AG08396 (cell line): ENCODE measurements around the gene AOAH.
A peak's percentile ranks its signal among the peaks of the same experiment; 100 is the strongest.

ENCODE experiments used
- DNase-seq: peaks from one replicate; pipeline ENCODE4 v3.0.0; 2012; ENCODE audit warnings: low spot score, mixed read lengths

AOAH gene

GRCh38 chr7:36546331-36546730 lies 178.0 kb downstream of the AOAH start:
- no peak for DNase-seq

GRCh38 chr7:36545291-36545690 lies 179.0 kb downstream of the AOAH start:
- no peak for DNase-seq

GRCh38 chr7:36538126-36538525 lies 186.2 kb downstream of the AOAH start:
- DNase-seq: no peak

DNA sequence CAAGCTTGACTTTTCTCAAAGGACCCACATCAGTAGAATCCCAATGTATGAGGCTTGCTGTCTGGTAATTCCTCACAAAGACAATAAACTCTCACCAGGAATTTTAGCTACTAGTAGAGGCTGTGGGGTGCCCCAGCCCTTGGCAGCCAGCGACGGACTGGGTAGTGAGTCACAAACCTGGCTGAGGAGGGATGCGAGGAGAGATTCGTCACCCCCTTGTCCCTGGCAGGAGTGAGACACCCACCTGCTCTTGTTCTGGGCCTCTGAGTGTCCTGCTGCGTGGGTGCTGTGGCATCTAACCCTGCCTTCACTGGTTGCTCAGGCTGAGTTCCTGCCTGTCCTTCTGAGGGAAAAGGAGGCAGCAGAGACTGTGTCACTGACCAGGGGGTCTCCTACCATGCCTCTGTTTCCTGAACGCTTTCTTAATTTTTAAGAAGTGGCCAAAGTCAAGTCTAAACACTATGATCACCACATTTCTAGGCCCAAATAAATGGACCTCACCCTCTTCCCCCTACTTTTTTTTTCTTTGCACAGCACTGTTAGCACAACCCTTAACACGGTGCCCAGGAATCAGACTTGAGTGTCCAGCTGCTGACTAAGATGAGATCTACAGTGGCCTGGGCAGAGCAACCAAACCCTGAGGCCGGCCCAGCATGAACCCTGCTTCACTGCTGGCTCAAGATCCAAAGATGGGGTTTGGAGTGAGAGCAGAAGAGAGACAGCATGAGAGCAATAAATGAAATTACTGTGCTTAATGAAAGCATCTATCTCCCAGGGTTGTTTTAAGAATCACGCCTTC lies 188.2 kb downstream of the AOAH start:
- no peak for DNase-seq

GRCh38 chr7:36533717-36534116 lies 190.6 kb downstream of the AOAH start:
- DNase-seq: no peak

DNA sequence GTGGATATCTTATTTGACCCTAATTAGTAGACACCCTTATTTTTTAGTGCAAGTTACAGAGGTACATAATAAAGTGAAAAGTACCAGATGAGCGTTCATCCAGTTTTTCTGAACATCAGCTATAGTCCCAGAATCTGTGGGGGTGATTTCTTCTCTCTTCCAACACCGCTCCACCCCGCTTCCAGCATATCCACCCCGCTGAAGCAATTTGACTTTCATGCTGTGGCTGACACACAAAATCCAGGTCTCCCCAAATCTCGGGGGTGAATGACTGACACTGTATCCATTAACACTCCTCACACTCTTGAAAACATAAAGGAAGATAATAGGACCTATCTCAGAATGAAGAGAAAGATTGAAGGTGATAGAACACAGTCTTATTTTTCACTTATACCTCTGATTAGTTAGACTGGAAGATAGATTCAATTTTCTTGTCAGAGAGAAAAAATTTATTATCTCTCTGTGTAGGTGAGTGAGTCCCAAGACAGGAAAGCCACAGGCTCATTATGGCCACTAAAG lies 191.3 kb downstream of the AOAH start:
- no peak for DNase-seq

DNA sequence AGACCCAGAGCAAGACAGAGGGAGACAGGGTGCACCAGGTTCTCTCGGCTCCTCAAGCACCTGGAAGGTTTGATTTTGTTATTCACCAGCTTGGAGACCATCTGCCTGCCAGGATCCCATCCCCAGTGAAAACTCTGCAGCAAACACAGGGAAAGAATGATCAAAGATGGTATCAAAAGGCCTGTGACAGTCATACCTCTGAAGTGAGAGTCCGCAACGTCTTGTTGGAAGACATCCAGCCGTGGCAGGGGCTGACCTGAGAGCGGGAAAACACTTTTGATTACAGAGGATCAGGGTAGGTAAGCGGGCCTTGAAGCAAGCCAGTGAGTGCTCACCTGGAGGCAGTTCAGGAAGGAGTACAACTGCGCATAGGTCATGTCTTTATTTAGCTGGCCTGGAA lies 192.3 kb downstream of the AOAH start:
- no peak for DNase-seq

DNA sequence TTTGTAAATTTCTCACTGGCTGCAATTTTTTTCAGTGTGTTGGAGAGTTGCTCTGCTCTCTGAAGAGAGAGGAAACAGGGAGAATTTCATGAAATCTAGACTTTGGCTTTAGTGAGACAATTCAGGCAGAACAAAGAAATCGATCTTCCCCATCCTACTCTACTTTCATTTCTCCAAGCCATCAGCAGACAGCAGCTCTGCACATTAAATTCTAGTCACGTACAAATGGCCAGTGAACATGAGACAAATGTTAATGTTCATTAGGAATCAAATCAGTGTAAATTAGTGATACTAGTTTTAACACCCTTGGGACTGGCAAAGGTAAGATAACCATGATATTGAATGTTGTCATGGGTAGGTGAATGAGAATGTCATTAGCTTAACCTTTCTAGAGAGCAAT lies 193.8 kb downstream of the AOAH start:
- no peak for DNase-seq

DNA sequence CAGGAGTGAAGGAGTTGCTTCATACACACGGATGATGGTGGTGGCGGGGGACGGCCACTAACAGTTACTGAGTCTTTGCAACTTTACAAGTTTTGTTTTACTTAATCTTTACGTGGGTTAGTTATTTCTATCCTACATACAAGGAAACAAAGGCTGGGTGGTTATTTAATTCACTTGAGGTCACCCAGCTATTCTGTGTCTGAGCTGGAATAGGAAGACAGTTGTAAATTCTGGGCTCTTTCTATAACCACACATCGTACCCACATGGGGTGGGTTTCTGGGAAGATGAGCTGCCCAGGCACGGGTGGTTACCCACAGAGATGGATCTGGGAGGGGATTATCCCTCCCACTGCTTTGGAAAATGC lies 196.8 kb downstream of the AOAH start:
- DNase-seq: no peak

DNA sequence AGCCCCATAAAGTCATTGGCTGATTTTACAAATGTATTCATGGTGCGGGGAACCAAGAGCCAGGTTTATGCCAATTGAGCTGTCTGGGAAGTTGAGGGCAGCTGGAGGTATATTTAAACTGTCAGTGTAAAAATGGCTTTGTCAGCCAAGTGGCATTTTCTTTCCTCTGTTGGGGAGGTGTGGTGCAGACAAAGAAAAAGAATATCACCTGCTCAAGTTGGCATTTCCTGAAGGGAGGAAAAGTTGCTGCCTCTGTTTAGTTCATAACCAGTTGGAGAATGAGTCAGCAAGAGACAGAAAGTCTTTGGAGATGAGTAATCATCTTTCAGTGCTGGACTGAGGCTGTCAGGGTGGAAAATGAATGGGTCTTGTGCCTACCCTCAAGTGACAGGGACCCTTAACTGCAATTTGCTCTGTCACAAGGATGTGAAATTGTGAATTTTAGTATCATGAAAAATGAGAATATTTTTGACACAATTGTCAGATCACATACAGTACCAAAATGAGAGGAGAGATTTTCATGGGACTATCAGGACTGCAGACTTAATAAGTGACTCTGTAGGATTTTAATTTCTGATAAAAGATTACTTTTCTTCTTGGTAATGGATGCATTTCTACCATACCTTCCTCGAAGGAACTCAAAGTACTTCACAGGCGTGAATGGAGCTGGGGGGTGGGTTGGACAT lies 197.3 kb downstream of the AOAH start:
- DNase-seq: peak; percentile 59

DNA sequence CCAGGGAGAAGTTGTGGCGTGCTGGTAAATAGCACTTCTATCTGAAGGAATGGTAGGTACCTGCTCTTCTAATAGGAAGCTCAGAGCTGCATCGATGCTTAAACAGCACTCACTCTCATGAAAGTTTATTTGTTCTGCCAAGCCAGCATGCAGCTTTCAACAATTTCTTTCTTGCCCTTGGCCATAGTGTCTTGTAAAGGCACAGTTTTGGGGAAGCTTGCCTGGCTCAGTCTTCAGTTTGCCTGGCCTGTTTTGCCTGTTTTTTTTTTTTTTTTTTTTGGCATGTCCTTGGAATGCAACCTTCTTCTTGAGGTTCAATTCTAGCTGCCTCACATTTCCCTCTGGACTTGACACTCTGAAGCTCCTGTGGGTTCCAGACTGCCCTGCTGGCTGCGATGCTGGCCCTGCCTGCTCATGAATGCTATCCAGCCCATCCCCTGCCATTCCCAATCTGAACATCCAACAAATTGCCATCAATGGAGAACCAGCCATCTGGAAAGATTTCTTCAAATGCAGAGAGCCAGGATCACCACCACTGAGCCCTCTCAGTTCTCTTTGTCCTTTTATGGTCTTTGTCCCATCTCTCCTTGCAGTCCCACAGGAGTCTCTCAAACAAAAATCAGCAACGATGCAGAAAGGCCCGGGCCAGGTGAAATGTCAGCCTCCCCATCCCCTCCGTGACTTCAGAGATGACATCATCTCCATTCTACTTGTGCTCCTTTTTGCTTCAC lies 200.8 kb downstream of the AOAH start:
- no peak for DNase-seq

- DNase-seq: no peak
These were observed 201.8 kb downstream of the AOAH start for GRCh38 chr7:36522453-36523007.

DNA sequence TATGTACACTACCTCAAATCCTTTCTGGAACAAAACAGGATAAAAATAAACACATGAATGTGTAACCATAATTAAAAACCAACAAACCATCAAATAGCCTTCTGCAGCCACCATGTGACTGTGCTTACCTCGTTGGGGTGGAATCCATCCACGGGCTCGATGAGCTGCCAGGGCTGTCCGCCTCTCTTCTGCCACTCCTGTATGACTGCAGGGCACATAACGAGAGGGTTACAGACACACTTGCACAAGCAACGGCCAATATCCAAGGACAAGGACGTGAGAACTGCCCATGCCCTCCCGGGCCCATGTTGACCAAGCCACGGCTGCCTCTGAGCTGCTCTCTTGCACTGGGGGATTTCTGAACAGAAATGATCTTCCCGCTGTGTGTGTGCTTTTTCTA lies 202.4 kb downstream of the AOAH start:
- no peak for DNase-seq

GRCh38 chr7:36521133-36521532 lies 203.2 kb downstream of the AOAH start:
- DNase-seq: no peak

GRCh38 chr7:36515847-36516246 lies 208.4 kb downstream of the AOAH start:
- no peak for DNase-seq

- no peak for DNase-seq
These were observed 209.7 kb downstream of the AOAH start for GRCh38 chr7:36514289-36515243.

- DNase-seq: no peak
These were observed 210.9 kb downstream of the AOAH start for GRCh38 chr7:36513393-36513792.

- no peak for DNase-seq
These were observed 211.7 kb downstream of the AOAH start for GRCh38 chr7:36512616-36513015.

GRCh38 chr7:36509962-36510361 lies 214.3 kb downstream of the AOAH start:
- no peak for DNase-seq

DNA sequence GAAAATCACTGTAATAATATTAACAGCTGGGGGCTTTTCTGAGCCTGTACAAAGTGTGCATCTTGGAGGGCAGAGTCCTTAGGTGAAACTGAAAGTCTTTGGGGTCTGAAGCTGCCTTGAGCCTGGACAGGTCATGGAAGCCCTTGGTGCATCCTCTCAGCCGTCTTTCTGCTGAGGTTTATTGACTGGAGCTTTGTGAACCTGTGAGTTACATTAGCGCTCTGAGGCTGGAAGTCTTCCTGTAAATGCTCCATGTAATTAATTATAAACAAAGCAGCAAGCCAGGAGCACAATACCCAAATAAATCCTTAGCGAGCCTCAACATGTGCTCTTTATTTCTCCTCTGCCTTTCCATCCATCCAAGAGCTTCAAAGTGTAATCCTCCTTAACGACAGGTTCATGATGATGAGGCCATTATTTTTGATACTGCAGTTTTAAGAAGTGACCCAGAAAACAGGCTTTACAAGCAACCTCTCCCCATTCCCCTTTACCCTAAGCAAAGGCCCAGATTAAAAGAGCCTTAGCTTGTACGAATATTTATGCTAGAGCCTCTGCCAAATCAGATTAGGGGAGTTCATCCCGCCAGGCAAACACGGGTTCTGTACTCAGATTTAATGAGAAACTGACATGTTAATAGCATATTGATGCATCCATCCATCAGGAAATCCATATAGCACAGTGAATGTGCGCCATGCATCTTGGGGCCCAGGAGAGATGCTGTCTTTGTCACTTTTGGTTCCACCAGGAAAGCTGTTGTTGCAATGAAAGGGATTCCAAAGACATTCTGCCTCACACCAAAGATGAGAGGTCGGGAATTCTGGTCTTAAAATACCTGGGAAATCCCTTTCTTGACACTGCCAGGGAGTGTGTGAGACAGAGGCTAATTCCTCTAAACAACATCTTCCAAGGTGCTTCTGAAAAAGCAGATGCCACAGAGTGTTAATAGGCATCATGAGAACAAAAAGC lies 216.5 kb downstream of the AOAH start:
- DNase-seq: no peak
